GM19455 (cell line): ENCODE results near the gene BTNL2.
"Not testable (repeated sequence)": the region's sequence is repeated elsewhere in the genome, so short reads cannot be mapped to it uniquely, and the experiment has no call there.

Experiments used
- ATAC-seq: cut with Tn5 transposase; IDR thresholded peaks from one replicate; pipeline ENCODE4 v1.9.1; 2021; ENCODE audit not compliant: unreplicated experiment

Gene BTNL2

GRCh38 chr6:32406857-32407256 is at the start of gene BTNL2:
Gene BTNL2, minus strand, starts transcription at chr6:32407181. Its CDS starts 58 bp downstream, at chr6:32407123.
- ATAC-seq = no peak

GRCh38 chr6:32449088-32449736 is 42.2 kb upstream of the BTNL2 start:
- ATAC-seq = no peak

- ATAC-seq = no peak
Observed at GRCh38 chr6:32447932-32448331, 41.0 kb upstream of the BTNL2 start.

- ATAC-seq = no peak
Observed at GRCh38 chr6:32445321-32445854, 38.4 kb upstream of the BTNL2 start.

GRCh38 chr6:32444433-32444832 is 37.5 kb upstream of the BTNL2 start:
- ATAC-seq = no peak

- ATAC-seq = no peak
Observed at GRCh38 chr6:32442977-32443552, 36.1 kb upstream of the BTNL2 start.

GRCh38 chr6:32442243-32442667 is 35.3 kb upstream of the BTNL2 start:
- ATAC-seq = no peak

GRCh38 chr6:32439602-32440214 is 32.7 kb upstream of the BTNL2 start, which contains the start of gene HLA-DRA:
Gene HLA-DRA, plus strand, starts transcription at chr6:32439887. Its CDS starts 64 bp downstream, at chr6:32439951.
- ATAC-seq = peak; percentile 57

- no peak for ATAC-seq
Observed at GRCh38 chr6:32439139-32439538, 32.2 kb upstream of the BTNL2 start.

GRCh38 chr6:32436995-32437836 is 30.2 kb upstream of the BTNL2 start:
- peak; percentile 56 for ATAC-seq

- no peak for ATAC-seq
Observed at GRCh38 chr6:32436186-32436585, 29.2 kb upstream of the BTNL2 start.

- not testable (repeated sequence) for ATAC-seq
Observed at GRCh38 chr6:32433950-32434349, 27.0 kb upstream of the BTNL2 start.

GRCh38 chr6:32432050-32432450 is 25.1 kb upstream of the BTNL2 start:
- ATAC-seq = no peak

- ATAC-seq = no peak
Observed at GRCh38 chr6:32431142-32431541, 24.2 kb upstream of the BTNL2 start.

GRCh38 chr6:32430179-32430578 is 23.2 kb upstream of the BTNL2 start:
- ATAC-seq = no peak

- ATAC-seq = no peak
Observed at GRCh38 chr6:32427934-32428474, 21.0 kb upstream of the BTNL2 start.

GRCh38 chr6:32427218-32427617 is 20.2 kb upstream of the BTNL2 start:
- no peak for ATAC-seq

- ATAC-seq = no peak
Observed at GRCh38 chr6:32426338-32426737, 19.4 kb upstream of the BTNL2 start.

GRCh38 chr6:32424589-32425300 is 17.8 kb upstream of the BTNL2 start:
- ATAC-seq = no peak

GRCh38 chr6:32416036-32416435 is 9.1 kb upstream of the BTNL2 start:
- ATAC-seq = no peak
